NCI-H2081 treated with DMSO at 0.1 percent for 48 hours (cell line): ENCODE results near the gene BMP8B.
A peak's percentile ranks its signal among the peaks of the same experiment; 100 is the strongest.

Experiments
- DNase-seq: peaks from one replicate; lab custom pipeline; 2025; lab: John Stamatoyannopoulos, UW

Gene BMP8B

GRCh38 chr1:39758556-39759435, 29.9 kb downstream of the BMP8B start:
- peak; percentile 53 for DNase-seq

DNA sequence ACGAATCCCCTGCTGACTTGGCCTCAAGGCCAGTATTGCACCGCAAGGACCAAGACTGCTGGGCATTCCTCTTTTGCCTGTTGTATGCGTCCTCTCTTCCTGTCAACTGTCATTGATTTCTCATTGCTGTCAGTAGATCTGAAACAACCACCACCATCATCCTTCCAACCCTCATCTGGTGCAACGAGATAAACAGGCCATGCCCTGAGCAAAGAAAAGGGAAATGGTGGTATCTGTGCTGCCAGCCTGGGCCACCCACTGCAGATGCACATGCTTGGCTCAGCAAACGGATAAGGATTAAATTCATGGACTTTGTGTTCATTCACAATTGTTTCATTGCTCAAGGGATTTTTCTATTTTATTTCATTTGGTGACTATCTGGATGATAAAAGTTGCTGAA, 31.2 kb downstream of the BMP8B start:
- DNase-seq = no peak

DNA sequence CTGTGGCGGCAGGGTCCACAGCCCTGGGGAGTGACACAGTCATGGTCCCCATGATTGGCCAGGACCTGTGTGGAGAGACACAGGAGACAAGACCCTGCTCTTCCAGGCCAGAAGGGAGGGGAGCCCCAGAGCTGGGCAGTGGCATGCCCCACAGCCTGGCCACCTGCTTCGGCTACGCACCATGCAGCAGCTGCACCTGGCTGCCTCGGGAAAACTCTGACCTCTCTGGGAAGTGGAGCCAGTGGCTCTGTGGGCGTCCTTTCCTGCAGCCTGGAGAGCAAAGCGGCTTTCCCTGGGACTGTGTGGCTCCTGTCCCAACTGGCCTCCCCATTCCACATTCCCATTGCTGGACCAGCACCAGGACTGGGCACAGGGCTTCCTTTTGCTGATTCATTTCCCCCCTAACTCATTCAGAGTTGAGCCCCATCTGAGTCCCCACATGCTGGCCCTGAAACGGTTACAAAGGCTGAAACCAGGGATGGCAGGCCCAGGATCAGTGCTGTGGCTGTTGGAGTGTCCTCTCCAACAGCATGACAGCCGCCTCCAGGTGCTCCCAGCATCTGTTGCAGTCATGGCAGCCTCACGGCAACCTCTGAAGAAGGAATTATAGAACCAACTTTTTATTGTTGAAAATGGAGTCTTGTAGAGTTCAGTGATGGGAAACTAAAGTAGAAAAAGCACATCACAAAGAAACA, 32.6 kb downstream of the BMP8B start:
- no peak for DNase-seq

DNA sequence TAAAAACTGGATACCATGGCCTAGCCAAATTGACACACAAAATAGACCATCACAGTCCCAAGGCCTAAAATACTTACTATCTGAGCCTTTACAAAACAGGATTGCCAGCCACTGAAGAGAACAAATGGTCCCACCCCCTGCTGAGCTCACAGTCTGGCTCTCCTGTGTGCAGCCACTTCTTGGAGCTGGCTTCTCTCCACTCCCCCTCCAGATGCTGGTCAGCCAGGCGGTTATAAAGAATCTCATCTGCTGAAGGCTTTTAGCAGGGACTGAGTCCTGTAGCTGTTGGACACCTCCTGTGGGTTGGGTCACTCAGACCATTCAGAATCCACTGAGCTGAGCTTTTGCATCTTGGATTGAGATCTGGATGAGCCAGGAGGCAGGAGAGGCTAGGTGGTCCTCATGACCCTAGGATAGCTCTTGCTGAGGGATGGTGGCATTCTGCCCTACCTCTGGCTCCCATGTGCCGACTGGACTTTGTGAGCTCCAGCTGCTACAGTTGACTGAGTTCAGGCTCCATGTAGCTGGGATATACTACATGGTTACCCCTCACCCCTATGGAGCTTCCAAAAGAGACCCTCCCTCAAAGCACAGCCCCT, 33.7 kb downstream of the BMP8B start:
- DNase-seq = no peak

DNA sequence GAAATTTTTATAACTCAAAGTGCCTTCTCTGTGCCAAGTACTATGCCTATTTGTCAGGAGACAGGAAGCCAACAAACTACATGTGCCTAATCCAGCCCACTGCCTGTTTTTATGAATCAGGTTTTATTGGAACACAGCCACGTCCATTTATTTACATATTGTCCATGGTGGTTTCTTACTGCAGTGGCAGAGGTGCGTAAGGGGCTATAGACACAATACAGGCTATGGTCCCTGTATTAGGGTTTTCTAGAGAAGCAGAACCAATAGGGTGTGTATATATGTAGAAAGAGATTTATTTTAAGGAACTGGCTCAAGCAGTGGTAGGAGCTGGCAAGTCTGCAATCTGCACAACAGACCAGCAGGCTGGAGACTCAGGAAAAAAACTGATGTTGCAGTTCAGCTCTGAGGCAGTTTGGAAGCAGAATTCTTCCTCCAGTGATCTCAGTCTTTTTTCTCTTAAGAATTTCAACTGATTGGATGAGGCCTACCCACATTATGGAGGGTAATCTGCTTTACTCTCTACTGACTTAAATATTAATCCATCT, 34.6 kb downstream of the BMP8B start:
- peak; percentile 33 for DNase-seq

DNA sequence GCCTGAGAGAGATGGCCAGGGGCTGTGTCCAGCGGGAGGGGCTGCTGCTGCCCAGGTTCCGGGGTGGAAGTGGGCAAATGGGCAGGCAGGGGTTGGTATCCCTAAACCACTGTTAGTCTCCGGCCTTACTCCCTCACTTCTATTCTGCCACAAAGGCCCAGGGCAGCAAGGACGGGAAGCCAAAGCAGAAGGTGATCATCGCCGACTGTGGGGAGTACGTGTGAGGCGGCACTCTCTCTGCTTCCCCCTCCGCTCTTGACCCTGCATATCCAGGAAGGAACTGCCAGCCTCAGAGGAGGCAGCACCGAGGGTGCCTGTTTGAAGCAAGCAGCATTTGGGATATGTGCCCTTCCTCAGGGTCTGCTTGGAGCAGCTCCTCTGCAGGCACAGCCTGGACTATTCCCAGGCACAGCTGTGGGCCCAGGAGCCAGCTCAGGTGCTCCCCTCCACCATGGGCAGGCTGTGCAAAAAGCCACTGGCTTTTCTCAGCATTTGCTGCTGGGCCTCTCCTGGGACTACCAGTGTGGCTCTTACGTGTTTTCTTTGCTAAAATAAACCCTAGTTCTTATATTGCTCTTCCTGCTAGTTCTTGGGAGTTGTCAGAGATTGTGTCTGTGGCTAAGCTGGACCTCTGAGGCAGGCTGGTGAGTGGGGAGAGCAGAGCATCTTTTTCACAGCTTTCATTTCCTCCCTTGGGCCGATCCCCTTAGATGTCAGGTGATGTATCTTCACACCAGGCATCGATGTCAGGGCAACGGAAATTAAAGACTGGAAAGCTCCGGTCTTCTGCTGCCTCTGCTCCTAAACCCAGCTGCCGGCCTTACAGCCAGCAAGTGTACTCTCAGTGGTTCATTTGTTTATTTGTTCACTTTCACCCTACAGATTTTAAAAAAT, 35.3 kb downstream of the BMP8B start:
- no peak for DNase-seq

- DNase-seq = no peak
These were observed 36.0 kb downstream of the BMP8B start for GRCh38 chr1:39752703-39753102.

GRCh38 chr1:39751595-39751994, 37.1 kb downstream of the BMP8B start:
- no peak for DNase-seq

DNA sequence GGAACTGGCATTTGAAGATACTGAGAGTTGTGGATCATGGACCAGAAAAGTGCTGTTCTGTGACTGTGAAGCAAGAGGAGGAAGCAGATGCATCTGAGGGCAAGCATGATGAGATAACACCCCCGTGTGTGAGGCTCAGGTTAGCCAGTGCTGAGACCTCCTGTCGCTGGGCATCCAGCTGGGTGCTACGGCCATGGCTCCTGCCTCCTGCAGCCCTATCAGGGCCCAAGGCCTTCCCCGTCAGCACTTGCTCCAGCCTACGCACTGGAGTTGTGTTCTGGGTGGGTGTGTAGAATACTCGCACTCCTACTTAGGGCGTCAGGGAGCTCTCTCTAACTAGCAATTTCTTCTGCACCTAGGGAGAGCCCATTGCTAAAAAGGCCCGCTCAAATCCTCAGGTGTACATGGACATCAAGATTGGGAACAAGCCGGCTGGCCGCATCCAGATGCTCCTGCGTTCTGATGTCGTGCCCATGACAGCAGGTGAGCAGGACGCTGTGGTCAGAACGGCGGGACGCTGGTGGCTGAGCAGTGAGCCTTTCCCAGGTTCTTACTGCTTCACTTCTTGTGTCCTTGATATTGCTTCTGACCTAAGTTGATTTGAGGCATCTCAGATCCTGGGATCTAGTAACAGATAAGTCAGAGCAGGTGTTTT, 43.5 kb downstream of the BMP8B start:
- no peak for DNase-seq

- DNase-seq = peak; percentile 68
These were observed 49.9 kb downstream of the BMP8B start, which contains the start of gene PPIE for GRCh38 chr1:39738622-39739366. PPIE (plus strand) TSS chr1:39738882; CDS start chr1:39738901, 19 bp downstream.

GRCh38 chr1:39737546-39738169, 51.0 kb downstream of the BMP8B start:
- no peak for DNase-seq

DNA sequence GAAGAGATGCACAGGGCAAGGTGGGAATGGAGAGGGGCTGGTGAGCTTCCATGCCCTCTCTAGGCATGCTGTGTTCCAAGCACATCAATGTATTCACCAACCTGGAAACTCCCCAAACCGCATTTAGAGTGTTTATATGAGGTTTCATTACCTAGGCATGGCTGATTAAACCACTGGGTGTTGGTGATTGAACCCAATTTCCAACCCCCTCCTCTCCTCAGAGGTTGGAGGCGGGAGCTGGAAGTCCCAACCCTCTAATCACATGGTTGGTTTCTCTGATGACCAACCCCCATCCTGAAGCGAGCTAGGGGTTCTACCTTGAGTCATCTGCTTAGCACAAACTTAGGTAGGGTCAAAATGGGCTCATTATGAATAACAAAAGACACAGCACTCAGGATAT, 52.9 kb downstream of the BMP8B start:
- no peak for DNase-seq

DNA sequence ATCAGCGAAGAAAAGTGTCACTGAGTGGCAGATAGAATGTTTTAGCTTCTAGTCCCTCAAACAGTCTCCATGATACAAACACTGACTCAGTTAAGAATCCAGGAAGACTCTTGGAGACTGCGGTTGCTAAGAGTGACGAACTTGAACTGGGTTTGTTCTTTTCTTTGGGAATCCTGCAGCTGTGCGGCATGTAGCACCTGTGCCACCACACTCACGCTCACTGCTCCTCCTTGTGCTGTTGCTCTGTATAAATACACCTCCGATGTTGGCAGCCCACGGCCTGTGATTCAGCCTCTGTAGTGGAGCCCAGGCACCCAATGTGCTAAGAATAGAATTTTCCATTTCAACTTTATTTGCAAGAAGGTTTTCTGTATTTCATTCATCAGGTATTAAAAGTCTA, 55.5 kb downstream of the BMP8B start:
- DNase-seq = no peak

GRCh38 chr1:39732730-39733129, 55.9 kb downstream of the BMP8B start:
- DNase-seq = no peak

- no peak for DNase-seq
These were observed 58.8 kb downstream of the BMP8B start for GRCh38 chr1:39729842-39730241.

DNA sequence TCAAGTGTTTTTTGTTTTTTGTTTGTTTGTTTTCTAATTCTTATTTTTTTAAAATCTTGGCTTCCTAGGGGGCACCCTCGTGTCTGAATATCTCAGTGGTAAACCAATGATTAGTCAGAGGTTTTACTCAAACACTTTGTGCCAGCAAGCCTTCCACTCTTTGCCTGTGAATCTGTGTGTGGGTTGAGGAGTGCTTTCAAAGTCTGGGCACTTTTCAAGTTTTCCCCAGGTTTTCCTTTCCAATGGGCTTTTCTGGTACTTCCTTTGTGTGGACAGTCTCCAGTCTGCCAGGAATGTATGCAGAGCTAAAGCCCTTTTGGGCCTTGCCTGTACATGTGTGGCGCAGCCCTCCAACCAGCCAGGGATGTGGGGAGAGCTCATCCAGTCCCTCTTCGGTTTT, 59.6 kb downstream of the BMP8B start:
- no peak for DNase-seq

- no peak for DNase-seq
These were observed 60.7 kb downstream of the BMP8B start for GRCh38 chr1:39727932-39728317.

DNA sequence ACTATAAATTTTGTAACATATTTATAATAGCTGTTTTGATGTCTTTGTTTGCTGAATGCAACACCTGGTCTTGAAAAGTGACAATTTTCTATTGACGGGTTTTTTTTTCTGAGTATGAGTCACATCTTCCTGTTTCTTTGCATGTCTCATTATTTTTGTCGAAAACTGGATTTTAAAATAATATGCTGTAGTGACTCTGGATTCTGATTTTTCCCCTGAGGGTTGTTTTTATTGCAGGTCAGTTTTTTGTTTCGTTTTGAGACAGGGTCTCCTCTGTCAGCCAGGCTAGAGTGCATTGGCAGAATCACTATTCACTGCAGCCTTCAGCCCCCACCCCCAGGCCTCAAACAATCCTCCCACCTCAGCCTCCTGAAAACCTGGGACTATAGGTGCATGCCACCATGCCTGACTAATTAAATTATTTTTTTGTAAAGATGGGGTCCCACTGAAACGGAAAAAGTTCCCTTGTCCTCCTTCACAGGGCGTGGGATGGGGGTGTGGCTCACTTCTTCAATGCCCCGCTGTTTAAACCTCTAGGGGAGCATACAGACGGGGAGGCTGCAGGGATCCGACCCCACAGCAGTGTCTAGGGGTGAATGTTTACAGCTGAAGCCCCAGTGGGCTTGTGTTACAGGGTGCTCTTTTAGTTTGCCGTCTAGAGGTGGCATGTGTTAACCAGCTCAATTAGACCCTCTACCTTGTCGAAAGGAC, 61.3 kb downstream of the BMP8B start:
- DNase-seq = no peak

DNA sequence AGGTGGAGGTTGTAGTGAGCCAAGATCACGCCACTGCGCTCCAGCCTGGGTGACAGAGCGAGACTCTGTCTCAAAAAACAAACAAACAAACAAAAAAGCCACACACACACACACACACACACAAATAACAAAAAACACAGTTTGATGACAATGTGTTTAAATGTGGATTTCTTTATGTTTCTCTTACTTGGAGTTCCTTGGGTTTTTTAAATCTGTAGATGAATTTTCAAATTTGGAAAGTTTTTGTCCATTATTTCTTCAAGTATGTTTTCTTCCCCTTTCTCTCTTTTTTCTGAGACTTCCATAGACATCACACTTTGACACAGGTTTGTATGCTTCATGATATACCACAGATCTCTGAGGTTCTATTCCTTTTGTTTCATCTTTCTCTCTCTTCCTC, 62.1 kb downstream of the BMP8B start:
- no peak for DNase-seq
